Chondrocyte (in vitro differentiated cells): Measurements from ENCODE around the gene PROB1. TPM values are rescaled to one million over a fixed set of nuclear protein-coding genes. Genes with fewer than 3 reads are reported as not detected.

ENCODE experiments used
- DNase-seq: peaks from one replicate; pipeline ENCODE4 v3.0.0; 2021; ENCODE audit warnings: mixed read lengths, low spot score
- H3K27ac Mint-ChIP-seq: one replicate; pipeline ENCODE4 v1.8.0; 2021; ENCODE audit warnings: mild to moderate bottlenecking, moderate library complexity, mixed read lengths; ENCODE audit not compliant: unreplicated experiment
- H3K27me3 Mint-ChIP-seq: 2 replicates; pipeline ENCODE4 v1.8.0; 2021; ENCODE audit warnings: low read depth, mixed read lengths
- H3K36me3 Mint-ChIP-seq: 2 replicates; pipeline ENCODE4 v1.8.0; 2021; ENCODE audit warnings: low read depth, mixed read lengths
- H3K4me1 Mint-ChIP-seq: 2 replicates; pipeline ENCODE4 v1.8.0; 2021; ENCODE audit warnings: low read depth, mild to moderate bottlenecking, mixed read lengths
- H3K4me3 Mint-ChIP-seq: one replicate; pipeline ENCODE4 v1.8.0; 2021; ENCODE audit warnings: mild to moderate bottlenecking, moderate library complexity, mixed read lengths; ENCODE audit not compliant: unreplicated experiment
- H3K9me3 Mint-ChIP-seq: 2 replicates; pipeline ENCODE4 v1.8.0; 2021; ENCODE audit warnings: low read depth, mixed read lengths
- total RNA-seq: library from RNA; stranded (reverse); gene quantifications from 3 replicates; pipeline ENCODE4 v1.2.1, GENCODE V29; 2021
- TF ChIP-seq, protein P1 (sequence below): fragments of 200-600 bp; sonication (generic); IDR thresholded peaks from 2 replicates; pipeline ENCODE4 v1.5.0; 2021; ENCODE audit warnings: antibody characterized with exemption, mild to moderate bottlenecking, moderate library complexity

PROB1 gene
- total RNA-seq, 1 donor from 2014 or later, result 2.3 TPM

- Mint-ChIP-seq H3K27me3 (no peaks in the 10 kb centered on the region), H3K27ac (no peak overlapping the region), H3K9me3 (no peaks in the 10 kb centered on the region), H3K36me3 (no peaks in the 10 kb centered on the region), H3K4me1 (peaks cover 38% of the 10 kb centered on the region), H3K4me3 (no peak overlapping the region)
- TF ChIP-seq, protein P1, sequence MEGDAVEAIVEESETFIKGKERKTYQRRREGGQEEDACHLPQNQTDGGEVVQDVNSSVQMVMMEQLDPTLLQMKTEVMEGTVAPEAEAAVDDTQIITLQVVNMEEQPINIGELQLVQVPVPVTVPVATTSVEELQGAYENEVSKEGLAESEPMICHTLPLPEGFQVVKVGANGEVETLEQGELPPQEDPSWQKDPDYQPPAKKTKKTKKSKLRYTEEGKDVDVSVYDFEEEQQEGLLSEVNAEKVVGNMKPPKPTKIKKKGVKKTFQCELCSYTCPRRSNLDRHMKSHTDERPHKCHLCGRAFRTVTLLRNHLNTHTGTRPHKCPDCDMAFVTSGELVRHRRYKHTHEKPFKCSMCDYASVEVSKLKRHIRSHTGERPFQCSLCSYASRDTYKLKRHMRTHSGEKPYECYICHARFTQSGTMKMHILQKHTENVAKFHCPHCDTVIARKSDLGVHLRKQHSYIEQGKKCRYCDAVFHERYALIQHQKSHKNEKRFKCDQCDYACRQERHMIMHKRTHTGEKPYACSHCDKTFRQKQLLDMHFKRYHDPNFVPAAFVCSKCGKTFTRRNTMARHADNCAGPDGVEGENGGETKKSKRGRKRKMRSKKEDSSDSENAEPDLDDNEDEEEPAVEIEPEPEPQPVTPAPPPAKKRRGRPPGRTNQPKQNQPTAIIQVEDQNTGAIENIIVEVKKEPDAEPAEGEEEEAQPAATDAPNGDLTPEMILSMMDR, result no peak
- no peak for DNase-seq
Measured at GRCh38 chr5:139344177-139344576, 50.7 kb downstream of the PROB1 start.

GRCh38 chr5:139343476-139343875, 51.4 kb downstream of the PROB1 start:
- H3K36me3 Mint-ChIP-seq, result no peaks in the 10 kb centered on the region
- H3K4me3 Mint-ChIP-seq, result peak overlapping the region; percentile 99
- TF ChIP-seq, protein P1, result no peak
- no peaks in the 10 kb centered on the region for H3K9me3 Mint-ChIP-seq
- DNase-seq, result no peak
- peak overlapping the region; percentile 99 for H3K27ac Mint-ChIP-seq
- H3K27me3 Mint-ChIP-seq, result no peaks in the 10 kb centered on the region
- peaks cover 38% of the 10 kb centered on the region for H3K4me1 Mint-ChIP-seq

- no peaks in the 10 kb centered on the region for H3K36me3 Mint-ChIP-seq
- TF ChIP-seq, protein P1, result no peak
- no peaks in the 10 kb centered on the region for H3K27me3 Mint-ChIP-seq
- peaks cover 38% of the 10 kb centered on the region for H3K4me1 Mint-ChIP-seq
- peak overlapping the region; percentile 99 for H3K4me3 Mint-ChIP-seq
- H3K27ac Mint-ChIP-seq, result peak overlapping the region; percentile 99
- H3K9me3 Mint-ChIP-seq, result no peaks in the 10 kb centered on the region
- DNase-seq, result no peak
Measured at GRCh38 chr5:139342423-139342723, 52.5 kb downstream of the PROB1 start.

DNA sequence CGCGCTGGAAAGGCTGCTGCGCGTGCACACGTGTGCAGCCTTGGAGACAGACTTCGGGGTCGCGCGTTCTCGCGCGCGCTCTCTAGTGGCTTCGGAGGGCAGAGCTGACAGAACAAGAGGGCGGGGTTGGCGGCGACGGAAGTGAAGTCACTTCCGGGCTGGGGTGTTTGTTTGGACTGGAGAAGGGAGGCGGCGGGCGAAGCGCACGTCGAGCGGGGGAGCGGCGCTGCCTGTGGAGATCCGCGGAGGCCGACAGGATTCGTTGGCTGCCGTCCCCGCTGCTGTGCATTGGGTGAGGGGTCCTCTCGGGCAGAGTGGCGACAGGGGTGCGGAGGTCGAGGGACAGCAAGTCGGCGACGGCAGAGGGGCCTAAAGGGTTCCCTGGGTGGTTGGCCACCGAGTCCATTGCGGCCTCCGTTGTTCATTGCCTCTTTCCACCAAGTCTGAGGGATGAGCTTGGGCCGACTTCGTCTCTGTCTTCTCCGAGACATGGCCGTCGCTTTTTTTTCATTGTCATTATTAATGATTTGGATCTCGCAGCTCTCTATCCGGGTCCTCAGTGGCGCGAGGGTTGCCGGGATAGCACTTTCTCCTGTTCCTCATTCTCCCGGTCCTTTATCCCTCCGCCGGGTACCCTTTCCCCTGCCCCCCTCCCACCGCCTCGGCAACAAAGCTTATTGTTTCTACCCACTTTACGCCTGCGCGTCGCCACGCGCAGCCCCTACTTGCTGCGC, 53.0 kb downstream of the PROB1 start, which contains the start of gene PAIP2:
Gene PAIP2, plus strand, starts transcription at position 166 of the 734 bp plus-strand sequence. CDS start 21,931 bp downstream, outside the sequence.
- no peaks in the 10 kb centered on the region for H3K9me3 Mint-ChIP-seq
- TF ChIP-seq, protein P1, result peak; percentile 82
- peak within 1 kb of the TSS; percentile 99 for H3K4me3 Mint-ChIP-seq
- peak; percentile 99 for DNase-seq
- H3K36me3 Mint-ChIP-seq, result no peaks in the 10 kb centered on the region
- peaks cover 39% of the 10 kb centered on the region for H3K4me1 Mint-ChIP-seq
- peak within 1 kb of the TSS; percentile 99 for H3K27ac Mint-ChIP-seq
- no peaks in the 10 kb centered on the region for H3K27me3 Mint-ChIP-seq

GRCh38 chr5:139341187-139341688, 53.7 kb downstream of the PROB1 start:
- no peak for DNase-seq
- Mint-ChIP-seq H3K36me3 (no peaks in the 10 kb centered on the region), H3K9me3 (no peaks in the 10 kb centered on the region), H3K27me3 (no peaks in the 10 kb centered on the region), H3K27ac (peak overlapping the region; percentile 99), H3K4me1 (peaks cover 45% of the 10 kb centered on the region), H3K4me3 (peak overlapping the region; percentile 99)
- TF ChIP-seq, protein P1, result no peak

Other genes starting within 250 kb of the PROB1 start
- gene SIL1, start 196.7 kb downstream of the PROB1 start, total RNA-seq, result 71.1 to 87.4 TPM (median 76.2 TPM) in 3 replicates
- 150 to 218 TPM (median 153 TPM) in 3 replicates for gene MATR3, start 101.4 kb downstream of the PROB1 start, total RNA-seq
- gene PAIP2, start 53.2 kb downstream of the PROB1 start, total RNA-seq, result 43.8 to 53.0 TPM (median 47.9 TPM) in 3 replicates
- gene SLC23A1, start 11.8 kb downstream of the PROB1 start, total RNA-seq, result not detected in 3 replicates
- gene MZB1, start 5.2 kb downstream of the PROB1 start, total RNA-seq, result not detected in 3 replicates
- gene SPATA24, start 9.0 kb upstream of the PROB1 start, total RNA-seq, result 2.7 to 3.7 TPM (median 3.7 TPM) in 3 replicates
- 17.4 to 27.0 TPM (median 25.6 TPM) in 3 replicates for gene DNAJC18, start 44.4 kb upstream of the PROB1 start, total RNA-seq
- gene ECSCR, start 67.6 kb upstream of the PROB1 start, total RNA-seq, result 0.62 TPM in 1 of 3 replicates, not detected in the others
- gene SMIM33, start 75.9 kb upstream of the PROB1 start, total RNA-seq, result not detected in 3 replicates
- gene STING1, start 87.7 kb upstream of the PROB1 start, total RNA-seq, result 26.6 to 59.2 TPM (median 58.4 TPM) in 3 replicates
- 110 to 129 TPM (median 117 TPM) in 3 replicates for gene UBE2D2, start 166.2 kb upstream of the PROB1 start, total RNA-seq